Right lobe of liver (tissue), 4 donors: ENCODE results near the gene MEAF6.

Source experiments
- CTCF ChIP-seq, 4 donors: fragments of 200-600 bp in 3 of 4; fragments of 450-650 bp in 1 of 4; IDR thresholded peaks; one replicate each; pipeline versions ENCODE4 v1.5.1 to v1.8.0; 2016 to 2022; ENCODE audit warnings: antibody characterized with exemption in 4 of 4, mild to moderate bottlenecking in 2 of 4
- POLR2A ChIP-seq: fragments of 450-650 bp; IDR thresholded peaks from one replicate; pipeline ENCODE4 v1.6.1; 2017; ENCODE audit warnings: antibody characterized with exemption, mild to moderate bottlenecking
- donor health status: DM: no; HTN: no; CAD: no.
- donor health status: DM: no; HTN: no; CAD: no.
- donor health status: DM: no; HTN: yes; CAD: no.

- TF ChIP-seq CTCF (IDR thresholded peaks at IDR 0.05): no peak
- no peak for TF ChIP-seq POLR2A
These were observed 59.0 kb downstream of the MEAF6 start for GRCh38 chr1:37455516-37455915.
